Endodermal cell (in vitro differentiated cells): ENCODE data around the gene LDHD. TPM values are rescaled to one million over a fixed set of nuclear protein-coding genes. Genes with fewer than 3 reads are reported as not detected.

Experiments used
- DNase-seq: peaks from one replicate; pipeline ENCODE4 v3.0.0-alpha.2; 2017
- H3K27ac ChIP-seq: 2 replicates; pipeline ENCODE4 v1.5.1; 2013; ENCODE audit warnings: mild to moderate bottlenecking, low read depth, low read length, moderate library complexity
- H3K27me3 ChIP-seq: 2 replicates; pipeline ENCODE4 v1.6.1; 2013; ENCODE audit warnings: mild to moderate bottlenecking, low read length, moderate library complexity; ENCODE audit not compliant: insufficient read depth, control insufficient read depth, poor library complexity, severe bottlenecking
- H3K36me3 ChIP-seq: 2 replicates; pipeline ENCODE4 v1.7.0; 2013; ENCODE audit warnings: mild to moderate bottlenecking, low read length, moderate library complexity; ENCODE audit not compliant: control insufficient read depth, insufficient read depth
- H3K4me1 ChIP-seq: one replicate; pipeline ENCODE4 v1.7.0; 2013; ENCODE audit warnings: low read length; ENCODE audit not compliant: control insufficient read depth, insufficient read depth
- H3K4me3 ChIP-seq: 2 replicates; pipeline ENCODE4 v1.5.1; 2013; ENCODE audit warnings: mild to moderate bottlenecking, low read length, moderate library complexity
- H3K9ac ChIP-seq: 2 replicates; pipeline ENCODE4 v1.6.1; 2013; ENCODE audit warnings: mild to moderate bottlenecking, low read length, moderate library complexity; ENCODE audit not compliant: poor library complexity, severe bottlenecking; ENCODE audit errors: extremely low read depth
- H3K9me3 ChIP-seq: 2 replicates; pipeline ENCODE4 v1.6.1; 2013; ENCODE audit warnings: mild to moderate bottlenecking, low read length, moderate library complexity; ENCODE audit not compliant: control insufficient read depth
- H3K27ac Mint-ChIP-seq: 2 replicates; pipeline ENCODE4 v1.8.0; 2020; ENCODE audit warnings: mixed read lengths
- H3K27me3 Mint-ChIP-seq: 2 replicates; pipeline ENCODE4 v1.8.0; 2021; ENCODE audit warnings: mild to moderate bottlenecking, mixed read lengths; ENCODE audit not compliant: insufficient read depth
- H3K36me3 Mint-ChIP-seq: 2 replicates; pipeline ENCODE4 v1.8.0; 2020; ENCODE audit warnings: low read depth, mixed read lengths
- H3K4me1 Mint-ChIP-seq: 2 replicates; pipeline ENCODE4 v1.8.0; 2020; ENCODE audit warnings: mixed read lengths
- H3K4me3 Mint-ChIP-seq: 2 replicates; pipeline ENCODE4 v1.8.0; 2020; ENCODE audit warnings: mild to moderate bottlenecking, moderate library complexity, mixed read lengths
- H3K9me3 Mint-ChIP-seq: 2 replicates; pipeline ENCODE4 v1.8.0; 2020; ENCODE audit warnings: mild to moderate bottlenecking, mixed read lengths
- WGBS, 2 experiments: methylation state at CpG; one replicate each; pipeline versions ENCODE4 v1.1.5 to v1.1.7; 2013; ENCODE audit warnings: missing lambda C conversion rate in 2 of 2, mixed read lengths in 1 of 2; ENCODE audit not compliant: insufficient coverage in 1 of 2, insufficient read length in 1 of 2; 5-methylcytosine and 5-hydroxymethylcytosine counted together
- total RNA-seq, 2 donors: library from RNA; stranded (reverse); fragmentation: NEBNext Ultra II Directional in 1 of 2; extraction: Animal tissue kit (Norgen Biotek cat#: 25700) in 1 of 2; gene quantifications; 2 replicates in 1 of 2; 3 replicates in 1 of 2; pipeline ENCODE4 v1.2.1, GENCODE V29; 2021
- TF ChIP-seq, protein P1 (sequence below): fragments of 200-600 bp; sonication (generic); conservative IDR thresholded peaks from 2 replicates; pipeline ENCODE4 v1.5.0; 2021; ENCODE audit warnings: antibody characterized with exemption, mild to moderate bottlenecking

LDHD gene
- total RNA-seq, 2 donors from 2014 or later: 1.4 to 4.3 TPM

DNA sequence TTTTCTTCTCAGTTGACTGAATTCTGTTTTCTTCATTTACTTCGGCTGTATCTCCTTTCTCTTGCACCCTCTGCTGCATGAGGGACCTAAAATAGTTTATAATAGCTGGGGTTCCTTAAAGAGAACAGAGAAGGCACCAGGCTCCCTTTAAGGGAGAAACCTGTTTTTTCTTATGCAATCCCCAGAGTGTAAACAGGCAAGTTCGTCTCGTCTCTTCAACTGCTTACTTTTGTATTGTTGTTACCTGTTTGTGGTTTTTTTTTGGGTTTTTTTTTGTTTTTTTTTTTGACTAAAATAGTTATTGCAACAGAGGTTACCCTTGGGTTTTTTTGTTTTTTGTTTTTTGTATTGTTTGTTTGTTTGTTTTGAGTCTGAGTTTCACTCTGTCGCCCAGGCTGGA lies 3.7 kb upstream of the LDHD start:
- H3K36me3 ChIP-seq: no peaks in the 10 kb centered on the region
- TF ChIP-seq, protein P1, sequence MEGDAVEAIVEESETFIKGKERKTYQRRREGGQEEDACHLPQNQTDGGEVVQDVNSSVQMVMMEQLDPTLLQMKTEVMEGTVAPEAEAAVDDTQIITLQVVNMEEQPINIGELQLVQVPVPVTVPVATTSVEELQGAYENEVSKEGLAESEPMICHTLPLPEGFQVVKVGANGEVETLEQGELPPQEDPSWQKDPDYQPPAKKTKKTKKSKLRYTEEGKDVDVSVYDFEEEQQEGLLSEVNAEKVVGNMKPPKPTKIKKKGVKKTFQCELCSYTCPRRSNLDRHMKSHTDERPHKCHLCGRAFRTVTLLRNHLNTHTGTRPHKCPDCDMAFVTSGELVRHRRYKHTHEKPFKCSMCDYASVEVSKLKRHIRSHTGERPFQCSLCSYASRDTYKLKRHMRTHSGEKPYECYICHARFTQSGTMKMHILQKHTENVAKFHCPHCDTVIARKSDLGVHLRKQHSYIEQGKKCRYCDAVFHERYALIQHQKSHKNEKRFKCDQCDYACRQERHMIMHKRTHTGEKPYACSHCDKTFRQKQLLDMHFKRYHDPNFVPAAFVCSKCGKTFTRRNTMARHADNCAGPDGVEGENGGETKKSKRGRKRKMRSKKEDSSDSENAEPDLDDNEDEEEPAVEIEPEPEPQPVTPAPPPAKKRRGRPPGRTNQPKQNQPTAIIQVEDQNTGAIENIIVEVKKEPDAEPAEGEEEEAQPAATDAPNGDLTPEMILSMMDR: no peak
- H3K9ac ChIP-seq: no peak overlapping the region
- 93 to 95% methylated on average over 4 of the region's 4 CpGs for WGBS, 2 experiments
- Mint-ChIP-seq H3K36me3 (peaks cover 6% of the 10 kb centered on the region), H3K27me3 (no peaks in the 10 kb centered on the region), H3K4me1 (peaks cover 14% of the 10 kb centered on the region), H3K27ac (no peak overlapping the region), H3K9me3 (peaks cover 41% of the 10 kb centered on the region), H3K4me3 (no peak overlapping the region)
- H3K4me1 ChIP-seq: no peaks in the 10 kb centered on the region
- DNase-seq: no peak
- H3K4me3 ChIP-seq: no peak overlapping the region
- peaks cover 26% of the 10 kb centered on the region for H3K9me3 ChIP-seq
- no peaks in the 10 kb centered on the region for H3K27me3 ChIP-seq
- H3K27ac ChIP-seq: no peak overlapping the region

DNA sequence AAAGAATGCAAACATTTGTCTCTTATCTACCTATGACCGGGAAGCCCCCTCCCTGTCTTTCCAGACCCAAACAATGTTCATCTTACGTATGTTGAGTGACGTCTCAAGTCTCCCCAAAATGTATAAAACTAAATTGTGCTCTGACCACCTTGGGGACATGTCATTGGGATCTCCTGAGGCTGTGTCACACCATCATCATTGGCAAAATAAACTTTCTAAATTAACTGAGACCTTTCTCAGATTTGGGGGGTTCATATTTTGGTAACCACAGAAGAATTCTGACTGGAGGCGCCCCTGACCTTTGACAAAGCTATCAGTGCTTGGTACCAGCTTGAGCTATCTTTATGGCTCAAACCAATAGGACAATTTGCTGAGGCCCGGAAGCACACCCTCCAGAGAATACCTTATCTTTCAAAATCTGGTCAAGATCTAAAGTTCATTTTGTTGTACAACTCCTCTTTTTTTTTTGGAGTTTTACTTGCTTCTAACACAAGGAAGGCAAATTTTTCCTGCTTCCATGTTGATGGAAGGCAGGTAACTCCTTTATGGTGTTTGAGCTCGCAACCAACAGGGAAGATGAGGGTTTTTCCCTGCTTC lies 2.5 kb upstream of the LDHD start:
- WGBS, 2 experiments: 65 to 75% methylated on average over 5 to 6 of the region's 6 CpGs
- H3K27ac Mint-ChIP-seq: no peak overlapping the region

GRCh38 chr16:75116911-75117245 lies 298 bp upstream of the LDHD start:
- Histone ChIP-seq H3K27me3 (no peaks in the 10 kb centered on the region), H3K9ac (no peak overlapping the region), H3K4me1 (no peaks in the 10 kb centered on the region), H3K4me3 (no peak overlapping the region), H3K36me3 (no peaks in the 10 kb centered on the region), H3K9me3 (peaks cover 20% of the 10 kb centered on the region), H3K27ac (no peak overlapping the region)
- peaks cover 1% of the 10 kb centered on the region for H3K36me3 Mint-ChIP-seq
- no peak overlapping the region for H3K27ac Mint-ChIP-seq
- no peak for DNase-seq
- TF ChIP-seq, protein P1: no peak
- H3K4me3 Mint-ChIP-seq: peak overlapping the region; percentile 46
- H3K9me3 Mint-ChIP-seq: peaks cover 30% of the 10 kb centered on the region
- 80% methylated on average over 3 of the region's 3 CpGs; no CpG with 5 or more reads in 1 of the 2 experiments for WGBS, 2 experiments
- peaks cover 24% of the 10 kb centered on the region for H3K4me1 Mint-ChIP-seq
- H3K27me3 Mint-ChIP-seq: no peaks in the 10 kb centered on the region

More for the DNA sequence above, 2.5 kb upstream of the LDHD start:
- Histone ChIP-seq H3K9me3 (peaks cover 26% of the 10 kb centered on the region), H3K9ac (no peak overlapping the region), H3K27me3 (no peaks in the 10 kb centered on the region), H3K4me3 (no peak overlapping the region), H3K36me3 (no peaks in the 10 kb centered on the region), H3K4me1 (no peaks in the 10 kb centered on the region), H3K27ac (no peak overlapping the region)
- Mint-ChIP-seq H3K27me3 (no peaks in the 10 kb centered on the region), H3K9me3 (peaks cover 37% of the 10 kb centered on the region), H3K4me3 (no peak overlapping the region), H3K4me1 (peaks cover 14% of the 10 kb centered on the region), H3K36me3 (peaks cover 6% of the 10 kb centered on the region)
- peak; percentile 40 for DNase-seq
- TF ChIP-seq, protein P1: no peak
